Epidermal melanocyte (primary cell): ENCODE results near the gene EPHB1.
"Not testable (repeated sequence)": the region's sequence is repeated elsewhere in the genome, so short reads cannot be mapped to it uniquely, and the experiment has no call there.

Experiments used
- DNase-seq: peaks from one replicate; pipeline ENCODE4 v3.0.0; 2011; ENCODE audit warnings: low spot score; ENCODE audit not compliant: insufficient read length

EPHB1 gene

GRCh38 chr3:134776518-134776917 lies 18.5 kb upstream of the EPHB1 start:
- DNase-seq: no peak

GRCh38 chr3:134777341-134777740 lies 17.7 kb upstream of the EPHB1 start:
- no peak for DNase-seq

GRCh38 chr3:134788283-134788682 lies 6.8 kb upstream of the EPHB1 start:
- DNase-seq: not testable (repeated sequence)

DNA sequence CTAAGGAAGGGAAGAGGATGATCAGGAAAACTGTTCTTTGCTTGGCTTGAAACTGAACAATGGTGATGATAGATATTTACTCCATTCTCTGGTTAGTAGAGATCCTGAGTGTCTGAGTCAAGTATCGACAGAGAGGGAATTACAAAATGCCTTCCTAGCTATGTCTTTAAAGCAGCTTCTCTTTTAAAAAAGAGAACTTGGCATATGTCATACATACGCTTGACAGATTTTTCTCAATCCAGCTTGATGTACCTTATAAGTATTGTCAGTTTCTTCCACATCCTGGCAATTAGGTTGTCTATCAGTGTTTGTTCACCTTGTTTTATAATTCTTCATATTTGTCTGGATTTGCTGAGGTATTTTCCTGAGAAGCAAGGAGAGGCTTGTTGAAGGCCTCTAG lies 5.0 kb upstream of the EPHB1 start:
- DNase-seq: no peak

DNA sequence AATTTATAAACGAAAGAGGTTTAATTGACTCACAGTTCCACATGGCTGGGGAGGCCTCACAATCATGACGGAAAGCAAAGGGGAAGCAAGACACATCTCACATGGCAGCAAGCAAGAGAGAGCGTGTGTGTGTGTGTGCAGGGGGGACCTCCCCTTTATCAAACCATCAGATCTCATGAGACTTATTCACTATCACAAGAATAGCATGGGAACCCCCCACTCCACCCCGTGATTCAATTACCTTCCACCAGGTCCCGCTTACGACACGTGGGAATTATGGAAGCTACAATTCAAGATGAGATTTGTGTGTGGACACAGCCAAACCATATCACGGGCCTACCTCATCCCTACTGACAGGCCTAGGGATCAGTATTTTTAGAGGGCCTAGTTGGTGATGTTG lies 3.1 kb upstream of the EPHB1 start:
- no peak for DNase-seq

DNA sequence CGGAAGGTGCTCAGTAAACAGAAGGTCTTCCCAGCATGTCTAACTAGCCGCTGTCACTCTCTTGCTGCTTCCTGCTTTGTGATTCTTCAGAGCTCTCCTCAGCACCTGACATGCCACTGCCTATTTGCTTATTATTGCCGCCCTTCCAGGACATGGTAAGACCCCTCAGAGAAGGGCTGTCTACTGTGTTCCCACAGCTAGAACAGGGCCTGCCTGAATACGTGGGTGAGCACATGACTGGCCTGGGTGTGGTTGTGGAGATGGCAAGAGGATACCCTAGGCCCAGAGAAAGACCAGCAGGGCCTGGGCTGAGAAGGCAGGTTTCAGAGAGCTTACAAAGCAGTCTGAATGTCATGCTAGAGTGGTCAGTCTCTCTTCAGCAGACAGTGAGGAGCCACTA lies 2.4 kb upstream of the EPHB1 start:
- no peak for DNase-seq

DNA sequence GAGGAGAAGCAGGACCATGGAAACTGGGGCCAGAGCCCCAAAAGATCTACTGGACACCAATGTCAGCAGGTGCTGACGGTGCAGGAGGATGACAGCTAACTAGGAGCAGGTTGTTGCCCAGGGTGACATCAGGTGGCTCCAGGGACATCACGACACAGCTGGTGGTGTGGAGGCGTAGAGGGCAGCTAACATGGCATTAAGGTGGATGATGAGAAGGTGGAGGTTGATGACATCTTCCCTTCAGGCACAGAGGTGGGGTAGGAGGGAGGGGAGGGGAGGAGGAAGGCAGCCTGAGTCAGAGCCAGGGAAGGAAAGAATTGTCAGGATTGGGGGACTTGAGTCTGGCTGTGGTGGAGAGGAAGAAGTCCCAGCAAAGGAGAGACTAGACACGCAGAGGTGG lies 1.5 kb upstream of the EPHB1 start:
- DNase-seq: no peak

DNA sequence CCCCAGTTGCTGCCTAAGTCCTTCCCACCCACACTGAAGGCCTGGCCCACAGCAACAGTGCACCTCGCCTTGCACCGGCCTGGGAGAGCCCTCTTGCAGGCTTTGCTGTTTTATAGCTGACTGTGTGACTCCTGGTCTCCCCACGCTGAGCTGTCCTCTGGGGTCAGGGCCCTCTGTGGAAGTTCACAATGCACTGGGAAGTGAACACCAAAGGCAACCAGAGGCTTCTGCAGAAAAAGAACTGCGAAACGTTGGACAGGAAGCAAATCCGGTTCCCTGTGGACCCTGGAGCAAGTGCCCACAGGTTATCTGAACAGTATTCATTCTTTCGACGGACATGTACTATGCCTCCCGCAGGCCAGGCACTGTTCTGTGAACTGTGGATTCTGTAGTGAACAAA lies 737 bp upstream of the EPHB1 start:
- DNase-seq: no peak

DNA sequence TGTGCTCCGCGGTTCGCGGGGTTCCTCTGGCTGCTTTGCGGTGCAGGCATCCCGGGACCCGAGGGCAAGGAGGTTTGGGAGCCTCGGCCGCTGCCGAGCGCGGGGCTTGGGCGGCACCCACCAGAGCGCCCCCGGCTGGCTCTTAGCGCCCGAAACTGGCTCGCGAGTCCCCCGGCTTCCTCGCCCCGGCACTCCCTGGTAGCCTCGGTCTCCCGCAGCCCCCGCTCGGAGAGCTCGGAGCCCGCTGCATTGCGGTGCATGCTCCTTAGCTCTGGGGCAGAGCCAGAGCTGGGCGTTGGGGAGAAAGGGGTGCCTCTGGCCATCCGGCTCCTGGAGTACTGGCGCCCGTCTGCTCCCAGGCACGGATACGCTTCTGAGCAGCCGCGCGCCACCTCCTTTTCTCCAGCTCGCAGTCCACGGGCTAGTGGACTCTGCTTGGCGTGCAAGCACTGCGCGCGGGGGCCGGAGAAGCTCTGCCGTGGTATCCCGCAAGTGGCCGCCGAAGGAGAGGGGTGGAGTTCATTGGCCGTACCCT lies 753 bp downstream of the EPHB1 start:
- DNase-seq: no peak

- no peak for DNase-seq
These were observed 1.4 kb downstream of the EPHB1 start for GRCh38 chr3:134796281-134797056.

DNA sequence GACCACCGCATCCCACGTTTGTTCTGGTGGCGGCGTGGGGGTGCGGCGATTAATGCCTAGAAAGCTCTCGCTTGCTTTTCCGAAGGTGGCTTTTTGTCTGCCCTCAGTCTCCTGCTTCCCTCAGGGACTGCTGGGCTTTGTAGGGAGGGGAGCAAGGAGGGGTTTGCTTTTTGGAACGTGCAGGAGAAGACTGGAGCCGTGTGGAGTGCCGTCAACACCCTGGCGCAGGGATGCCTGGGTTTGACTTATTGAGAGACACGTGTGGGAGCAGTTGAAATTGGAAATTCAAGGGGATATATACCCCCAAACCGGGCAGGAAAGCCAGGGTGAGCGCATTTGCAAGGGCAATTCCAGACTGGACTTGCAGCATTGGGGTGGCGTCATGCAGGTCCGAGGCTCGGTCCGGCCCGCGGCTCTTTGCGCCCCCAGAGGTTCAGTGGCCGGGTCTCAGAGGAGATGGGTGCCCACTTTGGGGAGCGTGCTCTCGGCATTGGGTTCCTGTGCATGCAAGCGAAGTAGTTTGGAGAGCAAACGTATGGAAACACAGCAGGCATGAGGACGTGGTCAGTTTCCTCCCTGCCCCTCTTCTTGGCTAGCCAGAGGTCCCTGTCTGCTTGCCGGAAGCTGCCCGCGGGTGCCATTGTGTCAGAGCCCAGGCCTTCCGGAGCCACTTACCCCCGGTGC lies 2.1 kb downstream of the EPHB1 start:
- DNase-seq: no peak

DNA sequence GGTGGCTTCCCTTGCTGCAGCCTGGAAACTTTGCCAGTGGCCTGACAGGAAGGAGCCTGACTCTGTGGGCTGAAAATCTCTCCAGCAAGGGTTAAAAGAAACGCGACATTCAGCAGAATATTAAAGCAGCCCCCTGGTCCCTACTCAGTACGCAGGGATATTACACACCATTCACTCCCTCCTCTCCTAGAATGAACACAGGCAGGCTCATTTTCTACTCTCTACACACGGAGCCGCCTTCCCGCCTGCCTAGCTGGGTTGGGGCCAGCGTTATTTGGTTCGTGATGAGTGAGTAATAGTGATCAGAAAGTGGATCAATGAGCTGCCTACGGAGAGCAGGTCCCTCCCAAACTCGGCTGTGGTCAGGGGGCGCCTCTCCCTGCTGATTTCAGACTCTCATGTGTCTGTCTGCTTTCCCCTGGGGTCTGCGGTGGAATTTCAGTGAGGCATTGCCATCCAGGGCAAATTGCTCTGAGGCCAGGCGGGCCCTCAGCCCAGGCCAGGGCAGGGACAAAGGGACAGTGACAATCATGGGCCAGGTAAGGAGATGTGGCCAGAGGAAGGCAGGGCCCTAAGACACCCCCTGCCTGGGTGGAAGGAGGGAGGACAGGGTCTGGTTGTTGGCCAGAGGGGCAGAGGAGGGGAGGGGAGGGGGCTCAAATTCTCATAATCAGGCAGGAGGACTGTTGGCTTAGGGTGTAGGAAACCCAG lies 2.8 kb downstream of the EPHB1 start:
- no peak for DNase-seq

DNA sequence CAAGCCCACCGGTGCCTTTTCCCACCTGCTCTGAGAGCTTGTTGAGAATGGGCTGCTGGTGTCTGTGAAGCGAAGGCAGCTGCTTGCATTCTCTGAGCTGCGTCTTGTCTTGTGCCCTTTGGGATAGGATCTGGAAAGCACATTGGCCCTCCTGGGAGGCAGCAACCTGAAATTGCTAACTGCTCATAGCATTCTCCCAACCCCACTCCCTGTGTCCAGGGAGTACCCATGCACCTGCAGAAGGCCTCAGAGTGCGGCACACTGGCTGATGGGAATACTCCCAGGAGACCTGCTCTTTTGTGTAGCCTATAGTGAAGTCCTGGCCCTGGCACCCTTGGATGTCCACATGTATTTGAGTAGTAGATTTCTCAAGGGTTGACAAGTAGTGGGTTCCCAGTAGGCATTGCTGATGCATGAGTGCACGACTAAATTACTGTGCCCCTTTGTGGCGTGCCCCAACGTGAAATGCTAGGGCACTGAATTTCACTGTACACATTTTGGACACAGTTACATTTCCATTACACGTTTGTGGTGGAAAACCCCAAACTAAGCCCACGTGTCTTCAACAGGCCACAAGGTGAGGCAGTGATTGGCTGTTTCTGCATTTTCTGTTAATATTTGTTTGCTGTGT lies 3.7 kb downstream of the EPHB1 start:
- DNase-seq: no peak

GRCh38 chr3:134799393-134799792 lies 4.3 kb downstream of the EPHB1 start:
- DNase-seq: no peak

DNA sequence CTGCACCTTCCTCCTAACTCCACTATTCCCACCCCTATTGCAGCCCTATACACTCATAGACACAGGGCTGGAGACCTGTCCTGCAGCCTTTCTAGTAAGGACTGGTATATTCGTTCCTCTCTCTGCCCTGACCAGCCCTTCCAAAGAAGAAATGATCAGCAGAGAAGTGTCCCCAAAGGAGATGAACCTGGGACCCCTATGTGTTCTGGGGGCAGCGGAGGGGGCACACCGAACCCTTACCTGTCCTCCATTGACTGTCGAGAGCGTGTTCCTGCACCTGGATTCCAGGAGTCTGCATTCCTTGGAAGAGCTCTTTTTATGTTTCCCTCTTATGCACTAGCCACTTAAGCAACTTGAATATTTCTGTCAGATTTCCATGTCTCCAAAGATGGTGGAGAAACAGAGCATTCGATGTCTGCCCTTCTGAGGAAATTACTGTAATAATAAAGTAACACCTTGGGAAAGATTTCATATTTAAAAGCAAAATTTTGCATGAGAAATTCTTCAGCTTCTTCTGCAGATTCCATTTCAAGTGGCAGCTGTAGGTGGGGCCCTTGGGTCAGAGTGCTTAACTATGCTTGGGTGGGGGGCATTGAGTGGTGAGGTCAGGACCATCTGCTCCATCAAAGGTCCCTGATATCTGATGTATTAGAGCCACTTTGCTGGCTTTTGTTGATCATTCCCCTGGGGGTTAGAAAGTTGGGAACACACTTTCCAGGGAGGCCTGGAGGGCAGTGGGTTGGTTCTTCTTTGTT lies 6.3 kb downstream of the EPHB1 start:
- DNase-seq: no peak

- DNase-seq: no peak
These were observed 7.5 kb downstream of the EPHB1 start for GRCh38 chr3:134802428-134803050.

DNA sequence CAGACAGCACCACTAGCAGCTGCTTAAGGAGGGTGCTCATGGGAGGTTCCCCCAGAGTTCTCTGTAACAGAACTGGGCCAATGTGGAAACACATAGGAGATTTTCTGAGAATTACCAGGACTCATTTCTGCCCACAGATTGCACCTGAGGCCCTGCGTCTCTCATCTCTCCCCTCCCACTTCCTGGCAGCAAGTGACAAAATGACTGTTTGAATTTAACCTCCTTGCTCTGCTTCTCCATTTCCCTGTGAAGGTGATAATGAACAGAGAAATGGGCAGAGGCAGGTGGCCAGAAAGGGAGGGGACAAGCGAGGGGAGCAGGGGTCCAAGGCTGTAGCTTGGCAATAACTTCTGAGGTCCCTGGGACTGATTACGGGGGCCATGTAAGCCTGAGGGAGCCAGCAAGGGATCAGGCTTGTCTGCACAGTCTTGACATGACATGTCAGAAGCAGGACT lies 8.0 kb downstream of the EPHB1 start:
- DNase-seq: no peak

- DNase-seq: no peak
These were observed 8.6 kb downstream of the EPHB1 start for GRCh38 chr3:134803652-134804051.

GRCh38 chr3:134804508-134805480 lies 9.7 kb downstream of the EPHB1 start:
- DNase-seq: no peak
